HG02970 (cell line): ENCODE data around the gene ALKAL2.
A peak's percentile ranks its signal among the peaks of the same experiment; 100 is the strongest.

Experiments used
- ATAC-seq: cut with Tn5 transposase; IDR thresholded peaks from one replicate; pipeline ENCODE4 v1.9.1; 2021; ENCODE audit warnings: mild to moderate bottlenecking, moderate library complexity, moderate number of reproducible peaks; ENCODE audit not compliant: unreplicated experiment, low FRiP score

Gene ALKAL2

GRCh38 chr2:274503-274902, 13.4 kb downstream of the ALKAL2 start:
- no peak for ATAC-seq

GRCh38 chr2:273333-273732, 14.6 kb downstream of the ALKAL2 start:
- no peak for ATAC-seq

- no peak for ATAC-seq
Observed at GRCh38 chr2:271917-272316, 16.0 kb downstream of the ALKAL2 start.

GRCh38 chr2:270861-271260, 17.0 kb downstream of the ALKAL2 start:
- no peak for ATAC-seq

GRCh38 chr2:269356-270030, 18.4 kb downstream of the ALKAL2 start:
- ATAC-seq, result no peak

GRCh38 chr2:268323-268722, 19.6 kb downstream of the ALKAL2 start:
- ATAC-seq, result no peak

- ATAC-seq, result peak; percentile 97
Observed at GRCh38 chr2:264493-265468, 23.1 kb downstream of the ALKAL2 start, which contains the start of gene ACP1. TSS of gene ACP1 (plus strand) at chr2:264947. CDS start at chr2:264965, 18 bp downstream.

GRCh38 chr2:263774-264492, 24.0 kb downstream of the ALKAL2 start, which contains the start of gene SH3YL1:
TSS of gene SH3YL1 (minus strand) at chr2:264032. CDS start at chr2:263984, 48 bp downstream.
- ATAC-seq, result peak; percentile 25

GRCh38 chr2:263022-263738, 24.7 kb downstream of the ALKAL2 start:
- ATAC-seq, result no peak

GRCh38 chr2:262117-262516, 25.8 kb downstream of the ALKAL2 start:
- no peak for ATAC-seq

- ATAC-seq, result no peak
Observed at GRCh38 chr2:260507-261161, 27.3 kb downstream of the ALKAL2 start.

GRCh38 chr2:259789-260331, 28.0 kb downstream of the ALKAL2 start:
- ATAC-seq, result no peak

- no peak for ATAC-seq
Observed at GRCh38 chr2:258933-259332, 29.0 kb downstream of the ALKAL2 start.

- no peak for ATAC-seq
Observed at GRCh38 chr2:257842-258241, 30.0 kb downstream of the ALKAL2 start.

GRCh38 chr2:257429-257828, 30.5 kb downstream of the ALKAL2 start:
- no peak for ATAC-seq

GRCh38 chr2:256094-256493, 31.8 kb downstream of the ALKAL2 start:
- no peak for ATAC-seq

GRCh38 chr2:255195-255594, 32.7 kb downstream of the ALKAL2 start:
- no peak for ATAC-seq

GRCh38 chr2:254241-254640, 33.6 kb downstream of the ALKAL2 start:
- no peak for ATAC-seq

GRCh38 chr2:253202-253638, 34.7 kb downstream of the ALKAL2 start:
- no peak for ATAC-seq
